Activated T-cell treated with anti-CD3 and anti-CD28 coated beads, Interleukin-2, amount 50 U/mL, for 72 hours (primary cell): Measurements from ENCODE around the gene ABO. TPM values are rescaled to one million over a fixed set of nuclear protein-coding genes. Genes with fewer than 3 reads are reported as not detected.
"Not testable (repeated sequence)": the region's sequence is repeated elsewhere in the genome, so short reads cannot be mapped to it uniquely, and the experiment has no call there.

Source experiments
- ATAC-seq, 2 donors: fragments of 150-1000 bp; cut with Tn5 transposase; replicated peaks in 1 of 2; 2 replicates each; pipeline ENCODE4 v1.10.0; 2021; ENCODE audit warnings: moderate library complexity in 2 of 2, mild to moderate bottlenecking in 1 of 2
- DNase-seq, 2 donors: peaks; one replicate each; pipeline ENCODE4 v3.0.0; 2021 to 2022; ENCODE audit warnings: mixed read lengths in 1 of 2
- H3K27ac Mint-ChIP-seq: one replicate; pipeline ENCODE4 v1.8.0; 2022; ENCODE audit warnings: mild to moderate bottlenecking, moderate library complexity, mixed read lengths
- H3K27me3 Mint-ChIP-seq: one replicate; pipeline ENCODE4 v1.8.0; 2022; ENCODE audit warnings: low read depth, mixed read lengths
- H3K36me3 Mint-ChIP-seq, 2 donors: one replicate each; pipeline ENCODE4 v1.8.0; 2022; ENCODE audit warnings: mixed read lengths in 2 of 2, mild to moderate bottlenecking in 1 of 2; ENCODE audit not compliant: insufficient read depth in 2 of 2
- H3K4me1 Mint-ChIP-seq: one replicate; pipeline ENCODE4 v1.8.0; 2022; ENCODE audit warnings: low read depth, mixed read lengths
- H3K4me3 Mint-ChIP-seq, 2 donors: one replicate each; pipeline ENCODE4 v1.8.0; 2022; ENCODE audit warnings: mild to moderate bottlenecking in 2 of 2, mixed read lengths in 2 of 2, moderate library complexity in 2 of 2
- H3K9me3 Mint-ChIP-seq, 2 donors: one replicate each; pipeline ENCODE4 v1.8.0; 2022; ENCODE audit warnings: mixed read lengths in 2 of 2
- total RNA-seq, 2 donors: library from RNA; stranded (reverse); gene quantifications; one replicate each; pipeline ENCODE4 v1.2.3, GENCODE V29; 2022

ABO gene
- total RNA-seq, 2 donors from 2014 or later = not detected

DNA sequence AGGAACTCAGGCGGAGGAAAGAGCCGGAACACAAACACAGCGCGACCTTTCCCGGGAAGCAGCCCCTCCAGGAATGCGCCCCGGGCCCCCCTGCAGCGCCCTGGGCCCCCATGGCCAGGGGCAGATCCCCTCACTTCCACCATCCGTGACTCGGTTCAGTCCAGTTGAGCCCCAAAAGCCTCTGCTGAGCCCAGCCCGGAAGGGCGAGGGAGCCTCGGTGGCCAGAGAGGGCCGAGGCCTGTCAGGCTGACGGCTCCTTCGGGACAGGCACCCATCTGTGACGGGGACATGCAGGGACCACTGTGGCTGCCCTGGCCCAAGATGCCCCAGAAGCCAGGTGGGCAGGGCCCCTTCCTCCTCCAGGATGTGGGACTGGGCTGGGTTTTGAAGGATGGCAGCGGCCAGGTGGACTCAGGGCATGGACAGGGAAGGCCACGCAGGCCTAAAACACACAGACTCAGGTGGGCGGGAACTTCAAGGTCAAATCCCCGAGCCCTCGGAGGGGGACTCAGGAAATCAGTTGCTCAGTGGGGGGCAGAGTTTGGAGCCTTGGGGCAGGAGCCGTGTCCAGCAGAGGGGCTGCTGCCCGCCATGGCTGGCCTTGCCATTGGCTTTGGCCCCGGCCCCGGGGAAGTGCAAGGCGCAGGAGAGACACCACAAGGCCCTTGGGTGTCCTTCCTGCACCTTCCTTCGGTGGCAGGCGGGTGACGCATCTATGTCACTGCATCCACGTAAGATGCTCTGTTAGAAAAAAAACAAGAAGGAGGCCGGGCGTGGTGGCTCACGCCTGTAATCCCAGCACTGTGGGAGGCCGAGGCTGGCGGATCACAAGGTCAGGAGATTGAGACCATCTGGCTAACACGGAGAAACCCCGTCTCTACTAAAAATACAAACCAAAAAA, 29.7 kb upstream of the ABO start:
- Mint-ChIP-seq H3K27ac (no peak overlapping the region), H3K27me3 (peaks cover 12% of the 10 kb centered on the region), H3K9me3 (no peaks in the 10 kb centered on the region), H3K4me3 (no peak overlapping the region), H3K4me1 (no peaks in the 10 kb centered on the region), H3K36me3 (no peaks in the 10 kb centered on the region)
- ATAC-seq (no peak), DNase-seq (no peak)

DNA sequence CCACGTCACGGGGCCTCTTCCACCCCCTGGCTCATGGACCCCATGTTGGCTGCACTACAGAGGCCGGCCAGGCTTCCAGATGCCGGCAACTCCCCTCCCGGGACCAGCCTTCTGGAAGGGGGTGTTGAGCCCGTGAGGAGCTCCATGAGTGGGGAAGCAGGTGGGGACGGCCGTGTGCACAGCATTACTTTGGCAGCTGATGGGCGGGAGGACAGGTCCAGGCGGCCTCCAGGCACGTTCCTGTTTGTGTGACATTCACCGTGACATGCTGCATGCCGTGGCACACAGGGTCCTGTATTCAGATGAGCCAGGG, 29.1 kb upstream of the ABO start:
- no peak overlapping the region for H3K27ac Mint-ChIP-seq
- no peaks in the 10 kb centered on the region for H3K36me3 Mint-ChIP-seq
- no peaks in the 10 kb centered on the region for H3K4me1 Mint-ChIP-seq
- no peak overlapping the region for H3K4me3 Mint-ChIP-seq
- DNase-seq (no peak), ATAC-seq (no peak)
- H3K9me3 Mint-ChIP-seq = no peaks in the 10 kb centered on the region
- peaks cover 6% of the 10 kb centered on the region for H3K27me3 Mint-ChIP-seq

DNA sequence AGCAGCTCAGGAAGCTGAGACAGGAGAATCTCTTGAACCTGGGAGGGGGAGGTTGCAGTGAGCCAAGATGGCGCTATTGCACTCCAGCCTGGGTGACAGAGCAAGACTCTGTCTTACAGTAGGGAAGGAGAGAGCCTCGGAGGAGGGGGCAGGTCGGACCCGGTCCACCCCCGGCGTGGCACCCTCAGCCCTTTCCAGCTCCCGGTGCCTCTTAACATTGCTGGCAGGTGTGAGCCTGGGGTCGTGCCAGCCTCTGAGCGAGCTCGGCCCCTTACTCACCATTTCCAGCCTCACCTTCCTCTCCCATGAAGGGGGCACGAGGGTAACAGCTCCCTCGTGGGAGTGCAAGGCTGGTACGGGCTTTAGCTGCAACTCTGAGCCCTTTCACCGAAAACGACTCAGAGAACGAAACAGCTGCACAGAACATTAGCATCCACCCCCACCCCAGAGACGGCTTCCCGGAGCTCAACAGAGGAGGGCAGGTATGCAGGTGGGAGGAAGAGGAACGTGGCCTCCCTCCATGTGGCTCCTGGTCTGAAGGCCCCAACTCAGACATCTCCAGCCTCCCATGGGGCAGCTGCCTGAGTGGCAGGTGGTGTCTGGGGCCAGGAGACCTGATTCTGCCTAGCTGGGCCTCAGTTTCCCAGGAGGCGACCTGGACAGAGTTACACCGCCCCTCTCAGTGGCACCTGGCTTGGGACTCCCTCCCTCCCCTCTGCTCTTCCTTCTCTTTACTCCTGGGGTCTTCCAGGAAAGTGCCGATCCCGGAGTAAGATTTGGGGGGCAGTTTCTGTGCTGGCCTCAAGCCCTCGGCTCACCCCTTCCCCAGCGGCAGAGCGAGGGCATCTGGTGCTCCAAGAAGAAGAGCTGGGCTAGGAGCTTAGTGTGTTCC, 28.5 kb upstream of the ABO start:
- Mint-ChIP-seq H3K36me3 (no peaks in the 10 kb centered on the region), H3K4me3 (no peak overlapping the region), H3K9me3 (no peaks in the 10 kb centered on the region), H3K27me3 (peaks cover 1% of the 10 kb centered on the region), H3K27ac (no peak overlapping the region), H3K4me1 (no peaks in the 10 kb centered on the region)
- no peak for DNase-seq
- no peak for ATAC-seq

DNA sequence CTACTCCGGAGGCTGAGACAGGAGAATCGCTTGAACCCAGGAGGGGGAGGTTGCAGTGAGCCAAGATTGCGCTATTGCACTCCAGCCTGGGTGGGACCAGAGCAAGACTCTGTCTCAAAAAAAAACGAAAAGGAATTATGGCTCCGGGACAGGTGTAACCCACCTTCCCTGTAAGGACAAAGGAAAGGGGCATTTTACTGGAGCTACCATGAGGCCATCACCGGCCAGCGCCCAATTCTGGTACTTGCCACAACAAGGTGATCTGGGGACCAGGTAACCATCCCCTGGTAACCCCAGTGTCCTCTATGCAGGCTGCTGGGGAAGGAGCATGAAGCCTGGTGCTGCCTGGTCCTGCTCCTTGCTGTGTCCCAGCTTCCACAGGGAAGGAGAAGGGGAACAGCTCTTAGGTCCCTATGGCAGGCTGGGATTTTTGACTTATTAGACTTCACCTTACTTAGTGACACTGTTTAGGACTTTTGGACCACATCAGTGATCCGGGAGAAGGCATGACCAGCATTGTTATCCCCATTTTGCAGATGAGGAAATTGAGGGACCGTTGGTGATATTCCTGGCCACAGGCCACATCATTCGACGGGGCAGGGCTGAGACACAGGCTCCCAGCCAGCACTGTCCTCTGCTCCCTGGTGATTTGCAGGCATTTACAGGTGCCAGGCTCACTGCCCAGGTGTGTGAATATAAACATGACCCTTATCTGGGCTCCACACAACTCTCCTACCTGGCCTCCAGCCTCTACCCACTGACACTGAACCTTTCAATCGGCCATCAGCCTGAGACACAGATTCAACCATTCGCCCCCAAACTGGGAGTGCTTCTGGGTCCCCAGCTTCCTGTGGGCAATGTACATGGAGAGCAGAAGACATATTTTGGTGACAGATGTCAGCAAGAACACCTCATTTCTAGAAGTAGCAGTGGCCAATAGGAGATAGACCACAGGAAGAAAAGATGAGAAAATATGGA, 26.5 kb upstream of the ABO start:
- Mint-ChIP-seq H3K27ac (no peak overlapping the region), H3K4me1 (no peaks in the 10 kb centered on the region), H3K27me3 (peaks cover 13% of the 10 kb centered on the region), H3K4me3 (no peak overlapping the region), H3K36me3 (no peaks in the 10 kb centered on the region), H3K9me3 (no peaks in the 10 kb centered on the region)
- DNase-seq (no peak), ATAC-seq (no peak)

DNA sequence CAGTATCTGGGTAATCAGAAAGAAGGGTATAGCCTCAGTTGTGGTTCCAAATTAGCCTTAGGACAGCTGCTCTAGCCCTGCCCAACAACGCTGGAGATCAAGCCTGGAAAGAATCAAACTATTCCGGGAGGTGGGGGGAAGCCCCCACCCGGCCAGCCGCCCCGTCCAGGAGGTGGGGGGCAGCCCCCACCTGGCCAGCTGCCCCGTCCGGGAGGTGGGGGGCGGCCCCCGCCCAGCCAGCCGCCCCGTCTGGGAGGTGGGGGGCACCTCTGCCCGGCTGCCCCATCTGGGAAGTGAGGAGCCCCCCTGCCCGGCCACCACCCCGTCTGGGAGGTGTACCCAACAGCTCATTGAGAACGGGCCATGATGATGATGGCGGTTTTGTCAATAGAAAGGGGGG, 25.0 kb upstream of the ABO start:
- H3K27me3 Mint-ChIP-seq = peaks cover 13% of the 10 kb centered on the region
- H3K4me1 Mint-ChIP-seq, H3K9me3 Mint-ChIP-seq, DNase-seq, H3K4me3 Mint-ChIP-seq, ATAC-seq, H3K36me3 Mint-ChIP-seq, H3K27ac Mint-ChIP-seq: not testable (repeated sequence)

DNA sequence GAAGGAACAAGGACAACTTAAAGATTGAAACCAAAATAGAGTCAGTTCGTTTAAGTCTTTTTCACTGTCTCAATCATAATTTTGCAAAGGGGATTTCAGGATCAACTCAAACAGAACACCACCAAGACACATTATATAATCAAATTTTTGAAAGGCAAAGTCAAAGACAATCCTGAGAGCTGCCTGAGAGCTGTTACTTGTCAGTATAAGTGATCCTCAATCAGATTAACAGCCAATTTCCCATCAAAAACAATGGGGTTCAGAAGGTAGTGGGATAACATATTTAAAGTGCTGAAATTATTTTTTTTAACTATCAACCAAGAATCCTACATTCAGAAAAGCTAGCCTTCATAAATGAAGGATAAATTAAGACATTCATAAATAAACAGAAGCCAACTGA, 19.3 kb upstream of the ABO start:
- no peak overlapping the region for H3K27ac Mint-ChIP-seq
- peaks cover 7 to 13% of the 10 kb centered on the region in 2 donors for H3K9me3 Mint-ChIP-seq
- peaks cover 24% of the 10 kb centered on the region for H3K27me3 Mint-ChIP-seq
- ATAC-seq (no peak), DNase-seq (no peak)
- H3K4me3 Mint-ChIP-seq = no peak overlapping the region
- H3K36me3 Mint-ChIP-seq = peaks cover 8 to 21% of the 10 kb centered on the region in 2 donors
- H3K4me1 Mint-ChIP-seq = no peaks in the 10 kb centered on the region

DNA sequence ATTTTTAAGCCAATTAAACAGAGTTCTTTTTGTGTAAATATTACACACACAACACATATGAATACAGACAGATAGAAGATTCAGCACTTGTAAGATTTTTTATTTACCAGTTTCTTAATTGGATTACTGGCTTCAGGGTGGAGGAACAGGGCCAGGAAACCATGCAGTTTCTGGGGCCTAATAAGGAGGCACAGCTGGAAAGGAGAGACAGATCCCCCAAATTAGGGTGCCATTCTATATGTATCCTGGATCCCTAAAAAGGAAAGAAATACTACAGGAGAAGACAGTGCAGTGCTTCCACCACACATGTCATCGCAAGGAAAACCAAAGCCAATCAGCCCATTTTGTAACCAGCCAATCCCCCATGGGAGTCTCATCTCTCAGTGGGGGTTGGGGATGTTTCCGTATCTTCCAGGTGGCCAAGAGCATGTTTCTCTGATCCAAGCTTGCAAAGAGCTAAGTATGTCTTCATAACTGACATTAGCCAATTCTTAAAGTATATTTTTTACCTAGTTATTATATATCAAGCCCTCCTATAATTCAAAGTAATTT, 15.8 kb upstream of the ABO start:
- no peak overlapping the region for H3K4me3 Mint-ChIP-seq
- peaks cover 8 to 27% of the 10 kb centered on the region in 2 donors for H3K36me3 Mint-ChIP-seq
- H3K4me1 Mint-ChIP-seq = no peaks in the 10 kb centered on the region
- ATAC-seq = no peak
- no peak for DNase-seq
- no peak overlapping the region for H3K27ac Mint-ChIP-seq
- peaks cover 7 to 13% of the 10 kb centered on the region in 2 donors for H3K9me3 Mint-ChIP-seq
- H3K27me3 Mint-ChIP-seq = peaks cover 11% of the 10 kb centered on the region

DNA sequence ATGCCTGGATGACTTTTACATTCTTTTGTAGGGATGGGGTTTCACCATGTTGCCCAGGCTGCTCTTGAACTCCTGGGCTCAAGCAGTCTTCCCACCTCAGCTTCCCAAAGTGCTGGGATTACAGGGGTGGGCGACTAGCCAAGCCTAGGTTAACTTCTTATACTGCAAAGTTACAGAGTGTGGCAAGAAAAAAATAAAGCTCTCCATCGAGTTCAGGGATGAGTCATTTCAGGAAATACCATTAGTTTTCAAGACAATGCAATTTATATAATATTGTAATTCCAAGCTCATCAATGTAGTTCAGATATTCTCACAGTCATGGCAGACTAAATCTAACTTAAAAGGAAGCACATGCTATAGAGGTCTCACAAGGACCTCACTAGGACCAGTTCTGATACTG, 11.5 kb upstream of the ABO start:
- H3K4me1 Mint-ChIP-seq = no peaks in the 10 kb centered on the region
- peaks cover 6 to 20% of the 10 kb centered on the region in 2 donors for H3K36me3 Mint-ChIP-seq
- no peaks in the 10 kb centered on the region for H3K27me3 Mint-ChIP-seq
- H3K4me3 Mint-ChIP-seq = no peak overlapping the region
- H3K9me3 Mint-ChIP-seq = peaks cover 6 to 7% of the 10 kb centered on the region in 2 donors
- ATAC-seq (no peak), DNase-seq (no peak)
- no peak overlapping the region for H3K27ac Mint-ChIP-seq

DNA sequence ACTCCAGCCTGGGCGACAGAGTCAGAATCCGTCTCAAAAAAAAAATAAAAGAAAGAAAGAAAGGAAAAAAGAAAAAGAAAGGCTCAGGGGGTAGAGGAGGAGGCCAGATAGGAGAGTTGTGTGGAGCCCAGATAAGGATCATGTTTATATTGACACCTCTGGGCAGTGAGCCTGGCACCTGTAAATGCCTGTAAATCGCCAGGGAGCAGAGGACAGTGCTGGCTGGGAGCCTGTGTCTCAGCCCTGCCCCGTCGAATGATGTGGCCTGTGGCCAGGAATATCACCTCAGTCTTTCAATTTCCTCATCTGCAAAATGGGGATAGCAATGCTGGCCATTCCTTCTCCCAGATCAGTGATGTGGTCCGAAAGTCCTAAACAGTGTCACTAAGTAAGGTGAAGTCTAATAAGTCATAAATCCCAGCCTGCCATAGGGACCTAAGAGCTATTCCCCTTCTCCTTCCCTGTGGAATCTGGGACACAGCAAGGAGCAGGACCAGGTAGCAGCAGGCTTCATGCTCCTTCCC, 10.3 kb upstream of the ABO start:
- ATAC-seq (no peak), DNase-seq (no peak)
- Mint-ChIP-seq H3K36me3 (peaks cover 0 to 14% of the 10 kb centered on the region in 2 donors), H3K4me1 (no peaks in the 10 kb centered on the region), H3K9me3 (peaks cover 2 to 3% of the 10 kb centered on the region in 2 donors), H3K27ac (no peak overlapping the region), H3K27me3 (peaks cover 5% of the 10 kb centered on the region), H3K4me3 (no peak overlapping the region)

DNA sequence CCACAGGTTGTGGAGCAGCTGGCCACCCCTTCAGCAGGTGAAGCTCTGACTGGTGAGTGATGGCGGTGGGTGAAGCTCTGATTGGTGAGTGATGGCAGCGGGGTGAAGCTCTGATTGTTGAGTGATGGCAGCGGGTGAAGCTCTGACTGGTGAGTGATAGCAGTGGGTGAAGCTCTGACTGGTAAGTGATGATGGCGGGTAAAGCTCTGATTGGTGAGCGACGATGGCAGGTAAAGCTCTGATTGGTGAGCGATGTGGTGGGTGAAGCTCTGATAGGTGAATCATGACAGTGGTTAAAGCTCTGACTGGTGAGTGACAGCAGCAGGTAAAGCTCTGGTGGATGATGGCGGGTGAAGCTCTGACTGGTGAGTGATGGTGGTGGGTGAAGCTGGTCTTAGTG, 9.4 kb upstream of the ABO start:
- ATAC-seq (no peak), DNase-seq (no peak)
- H3K27ac Mint-ChIP-seq = no peak overlapping the region
- H3K4me3 Mint-ChIP-seq = no peak overlapping the region
- no peaks in the 10 kb centered on the region for H3K9me3 Mint-ChIP-seq
- no peaks in the 10 kb centered on the region for H3K4me1 Mint-ChIP-seq
- H3K27me3 Mint-ChIP-seq = peaks cover 12% of the 10 kb centered on the region
- H3K36me3 Mint-ChIP-seq = peaks cover 0 to 6% of the 10 kb centered on the region in 2 donors

DNA sequence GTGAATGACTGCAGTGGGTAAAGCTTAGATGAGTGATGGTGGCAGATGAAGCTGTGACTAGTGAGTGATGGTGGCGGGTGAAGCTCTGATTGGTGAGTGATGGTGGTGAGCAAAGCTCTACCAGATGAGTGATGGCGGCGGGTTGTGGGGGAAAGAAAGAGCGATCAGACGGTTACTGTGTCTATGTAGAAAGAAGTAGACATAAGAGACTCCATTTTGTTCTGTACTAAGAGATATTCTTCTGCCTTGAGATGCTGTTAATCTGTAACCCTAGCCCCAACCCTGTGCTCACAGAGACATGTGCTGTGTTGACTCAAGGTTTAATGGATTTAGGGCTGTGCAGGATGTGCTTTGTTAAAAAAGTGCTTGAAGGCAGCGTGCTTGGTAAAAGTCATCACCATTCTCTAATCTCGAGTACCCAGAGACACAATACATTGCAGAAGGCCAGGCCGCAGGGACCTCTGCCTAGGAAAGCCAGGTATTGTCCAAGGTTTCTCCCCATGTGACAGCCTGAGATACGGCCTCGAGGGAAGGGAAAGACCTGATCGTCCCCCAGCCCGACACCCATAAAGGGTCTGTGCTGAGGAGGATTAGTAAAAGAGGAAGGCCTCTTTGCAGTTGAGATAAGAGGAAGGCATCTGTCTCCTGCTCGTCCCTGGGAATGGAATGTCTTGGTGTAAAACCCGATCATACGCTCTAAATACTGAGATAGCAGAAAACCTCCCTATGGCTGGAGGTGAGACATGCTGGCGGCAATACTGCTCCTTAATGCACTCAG, 8.4 kb upstream of the ABO start:
- not testable (repeated sequence) for H3K27ac Mint-ChIP-seq, H3K4me1 Mint-ChIP-seq, H3K9me3 Mint-ChIP-seq, H3K36me3 Mint-ChIP-seq, ATAC-seq, H3K4me3 Mint-ChIP-seq, DNase-seq
- H3K27me3 Mint-ChIP-seq = peaks cover 12% of the 10 kb centered on the region
